ENCODE results near the gene MOK. TPM values are rescaled to one million over a fixed set of nuclear protein-coding genes. Genes with fewer than 3 reads are reported as not detected.

Gene MOK
- total RNA-seq, 1 donor from 2014 or later, result 3.9 TPM

DNA sequence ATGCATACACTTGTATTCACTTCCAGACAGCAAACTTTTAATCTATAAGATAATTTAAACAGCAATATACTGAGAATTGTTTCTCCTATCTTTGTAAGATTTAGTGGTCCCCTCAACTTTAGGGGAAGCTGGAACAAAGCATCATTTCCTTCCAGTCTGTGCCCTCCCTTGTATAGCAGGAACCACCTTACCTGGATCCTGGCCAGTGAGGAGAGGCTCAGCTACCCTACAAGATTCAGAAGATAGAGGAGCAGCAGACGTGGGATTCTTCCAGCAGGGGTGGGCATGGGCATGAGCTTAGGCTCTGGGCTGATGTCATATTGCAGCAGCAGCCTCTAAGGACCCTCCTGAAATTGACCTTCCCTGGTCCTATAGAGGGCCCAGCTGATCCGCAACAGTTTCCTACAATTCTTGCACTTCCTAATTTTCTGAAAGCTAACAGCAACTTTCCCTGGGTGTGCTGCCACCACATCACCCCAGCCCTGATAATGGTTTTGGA is 21.3 kb downstream of the MOK start:
- peak; percentile 49 for DNase-seq

GRCh38 chr14:102282751-102283465 is 22.1 kb downstream of the MOK start:
- no peak for DNase-seq

- DNase-seq, result peak; percentile 56
Measured at GRCh38 chr14:102280376-102280962, 24.5 kb downstream of the MOK start.

DNA sequence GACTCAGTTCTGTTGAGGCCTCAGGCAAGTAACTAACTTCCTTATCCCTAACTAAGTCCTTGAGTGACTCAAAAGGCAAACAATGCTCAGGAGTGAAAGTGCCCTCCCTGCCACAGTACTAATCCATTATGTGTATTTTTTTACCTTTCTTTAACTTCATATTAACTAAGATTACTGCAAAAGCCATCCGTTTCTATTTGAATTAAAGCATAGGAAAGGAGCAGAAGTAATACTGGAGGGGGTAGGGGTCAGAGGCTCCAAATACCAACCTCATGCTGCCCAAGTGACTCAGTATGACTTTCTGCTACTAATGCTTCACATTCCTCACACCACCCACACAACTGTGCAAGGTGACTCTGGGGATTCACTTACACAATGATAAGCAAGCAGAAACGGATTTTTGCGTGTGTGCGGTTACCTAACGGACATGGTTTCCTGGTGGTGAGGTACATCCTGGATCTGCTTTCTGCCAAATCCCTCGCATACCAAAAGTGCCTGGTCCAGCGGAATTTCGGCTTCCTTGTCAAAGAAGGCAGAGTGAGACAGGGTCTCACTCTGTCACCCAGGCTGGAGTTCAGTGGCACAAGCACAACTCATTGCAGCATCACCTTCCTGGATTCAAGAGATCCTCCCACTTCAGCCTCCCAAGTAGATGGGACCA is 25.1 kb downstream of the MOK start:
- peak; percentile 82 for DNase-seq

DNA sequence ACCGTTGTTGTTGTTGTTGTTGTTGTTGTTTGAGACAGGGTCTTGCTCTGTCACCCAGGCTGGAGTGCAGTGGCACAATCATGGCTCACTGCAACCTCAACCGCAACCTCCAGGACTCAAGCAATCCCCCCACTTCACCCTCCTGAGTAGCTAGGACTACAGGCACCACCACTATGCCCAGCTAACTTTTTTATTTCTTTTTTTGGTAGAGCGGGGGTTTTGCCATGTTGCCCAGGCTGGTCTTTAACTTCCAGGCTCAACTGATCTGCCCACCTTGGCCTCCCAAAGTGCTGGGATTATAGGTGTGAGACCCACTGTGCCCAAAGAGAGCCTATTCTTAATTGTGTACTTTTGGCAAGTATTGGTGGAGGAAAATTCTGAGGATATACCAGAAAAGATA is 25.7 kb downstream of the MOK start:
- no peak for DNase-seq

DNA sequence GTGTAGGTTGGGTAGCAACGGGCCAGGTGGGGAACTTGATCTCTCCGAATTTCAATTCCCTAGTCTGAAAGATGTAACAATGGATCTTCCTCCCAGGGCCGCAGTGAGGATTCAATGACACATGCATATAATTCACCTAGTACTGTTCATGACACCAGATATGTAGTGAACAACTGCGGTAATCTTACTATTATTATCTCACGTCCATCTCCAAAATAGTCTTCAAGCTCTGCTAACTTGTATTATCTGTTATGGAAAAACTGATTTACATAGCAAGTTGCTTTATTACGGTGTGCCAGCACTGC is 26.4 kb downstream of the MOK start:
- DNase-seq, result no peak

DNA sequence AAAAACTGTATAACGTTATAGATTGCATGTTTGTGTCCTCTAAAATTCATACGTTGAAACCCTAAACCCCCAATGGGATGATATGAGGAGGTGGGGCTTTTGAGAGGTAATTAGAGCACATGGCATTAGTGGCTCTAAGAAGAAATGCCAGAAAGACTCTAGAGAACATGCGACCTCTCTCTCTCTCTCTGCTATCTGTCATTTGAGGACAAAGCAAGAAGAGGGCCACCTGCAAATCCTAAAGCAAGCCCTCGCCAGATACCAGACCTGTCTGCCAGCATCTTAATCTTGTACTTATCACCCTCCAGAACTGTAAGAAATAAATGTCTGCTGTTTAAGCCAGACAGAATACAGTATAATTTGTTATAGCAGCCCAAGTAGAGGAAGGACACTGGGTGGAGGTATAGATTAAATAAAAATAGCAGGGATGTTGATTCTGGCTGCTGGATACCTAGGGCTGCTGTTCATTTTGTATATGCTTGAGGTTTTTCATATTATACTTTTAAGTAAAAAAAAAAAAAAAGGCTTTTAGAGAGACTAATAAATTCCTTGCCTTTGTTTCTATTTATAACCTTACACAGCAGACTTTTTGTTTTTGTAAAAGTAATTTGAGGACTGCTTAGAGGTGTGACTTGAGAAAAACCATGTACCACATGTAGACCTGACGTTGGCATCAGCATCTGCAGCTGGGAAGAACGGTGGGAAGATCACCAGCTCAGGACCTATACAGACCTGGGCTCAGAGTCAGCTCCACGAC is 26.9 kb downstream of the MOK start:
- no peak for DNase-seq

- DNase-seq, result no peak
Measured at GRCh38 chr14:102275866-102276265, 29.1 kb downstream of the MOK start.

GRCh38 chr14:102272392-102272791 is 32.6 kb downstream of the MOK start:
- no peak for DNase-seq

DNA sequence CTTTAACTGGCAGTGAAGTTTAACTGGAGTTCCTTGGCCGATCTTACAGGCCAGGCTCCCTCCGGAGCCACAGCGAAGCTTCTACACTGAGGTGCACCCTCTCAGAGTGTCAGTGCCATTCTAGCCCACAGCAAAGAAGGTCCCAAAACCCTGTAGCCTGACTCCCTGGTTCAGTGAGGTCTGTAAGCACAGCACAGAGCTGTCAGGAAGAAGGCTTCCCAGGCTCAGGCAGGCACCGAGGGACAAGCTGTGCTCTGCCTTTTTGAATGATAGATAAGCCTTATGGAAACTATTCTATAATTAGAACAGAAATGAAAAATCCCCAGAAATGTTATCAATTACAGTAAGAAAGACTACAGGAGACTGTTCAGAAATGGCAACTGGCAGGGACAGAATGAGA is 40.2 kb downstream of the MOK start:
- DNase-seq, result no peak

DNA sequence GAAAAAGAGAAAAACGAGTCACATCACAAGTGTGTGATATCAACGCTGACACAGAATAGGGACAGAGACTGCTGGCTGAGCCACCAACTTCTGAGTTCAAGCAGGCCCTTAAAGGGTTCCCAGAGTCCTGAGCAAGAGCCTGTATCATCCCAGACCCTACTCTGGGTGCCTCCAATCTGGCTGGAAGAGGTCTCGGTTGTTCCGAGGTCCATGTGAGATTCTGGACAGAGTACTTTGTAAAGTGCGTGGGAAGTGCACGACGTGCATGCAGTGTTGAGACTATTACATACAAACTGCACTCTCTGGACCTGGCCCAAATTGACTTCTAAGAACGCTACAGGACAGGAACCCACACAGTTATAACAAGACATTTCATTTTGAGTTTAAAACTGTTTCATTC is 40.6 kb downstream of the MOK start:
- no peak for DNase-seq

GRCh38 chr14:102262929-102263462 is 42.0 kb downstream of the MOK start:
- peak; percentile 56 for DNase-seq

DNA sequence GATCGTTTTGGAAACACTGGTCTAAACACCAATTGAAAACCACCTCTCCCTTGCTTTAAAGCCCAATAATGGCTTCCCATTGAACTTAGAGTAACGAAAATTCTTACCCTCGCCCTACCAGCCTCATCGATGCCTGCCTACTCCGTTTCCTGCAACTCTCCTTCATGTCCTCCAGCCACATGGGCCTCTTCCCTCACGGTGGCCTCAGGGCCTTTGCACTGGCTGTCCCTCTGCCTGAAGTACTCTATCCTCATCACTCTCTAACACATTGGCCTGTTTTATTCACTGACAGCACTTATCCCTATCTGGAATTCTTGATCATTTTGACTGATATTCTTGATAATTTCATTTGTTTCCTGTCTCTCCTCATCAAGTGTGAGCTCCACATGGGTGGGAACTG is 46.8 kb downstream of the MOK start:
- no peak for DNase-seq

DNA sequence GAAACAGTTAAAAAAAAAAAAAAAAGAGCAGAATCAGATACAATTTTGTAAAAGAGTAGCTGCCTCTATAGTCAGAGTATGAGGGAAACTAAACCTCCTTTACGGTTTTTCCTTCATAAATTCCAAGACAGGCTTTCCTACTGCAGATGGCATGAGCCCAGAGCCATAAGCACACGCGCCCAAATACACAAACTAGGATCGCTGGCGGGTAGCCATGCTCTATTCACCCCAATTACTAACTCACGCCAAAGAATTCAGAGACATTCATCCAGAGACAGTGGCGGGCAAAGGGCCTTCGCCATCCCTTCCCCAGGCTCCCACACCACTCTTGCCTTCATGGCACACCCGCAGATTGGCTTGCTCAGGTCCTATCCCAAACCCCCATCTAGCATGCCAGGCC is 48.2 kb downstream of the MOK start:
- DNase-seq, result no peak

- no peak for DNase-seq
Measured at GRCh38 chr14:102255401-102256190, 49.4 kb downstream of the MOK start.

GRCh38 chr14:102252834-102253801 is 51.8 kb downstream of the MOK start:
- DNase-seq, result no peak

DNA sequence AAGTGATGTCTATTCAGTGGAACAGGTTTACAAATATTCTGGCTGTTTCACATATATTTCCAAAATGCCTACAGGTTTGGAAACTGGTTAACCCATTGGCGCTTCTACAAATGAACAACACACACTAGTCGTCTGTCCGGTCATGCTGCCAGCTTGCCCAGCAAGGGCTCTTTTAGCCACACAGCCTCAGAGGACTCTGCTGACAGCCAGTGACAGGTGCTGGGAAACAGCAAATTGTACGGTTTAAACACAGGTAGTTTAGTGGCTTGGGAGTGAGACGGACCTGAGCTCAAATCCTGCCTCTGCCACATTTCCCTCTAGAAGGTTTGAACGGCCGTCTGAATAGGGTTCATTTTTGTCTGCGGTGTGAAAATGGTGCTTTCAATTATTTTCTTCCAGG is 53.8 kb downstream of the MOK start:
- no peak for DNase-seq

GRCh38 chr14:102250636-102251035 is 54.3 kb downstream of the MOK start:
- DNase-seq, result no peak

DNA sequence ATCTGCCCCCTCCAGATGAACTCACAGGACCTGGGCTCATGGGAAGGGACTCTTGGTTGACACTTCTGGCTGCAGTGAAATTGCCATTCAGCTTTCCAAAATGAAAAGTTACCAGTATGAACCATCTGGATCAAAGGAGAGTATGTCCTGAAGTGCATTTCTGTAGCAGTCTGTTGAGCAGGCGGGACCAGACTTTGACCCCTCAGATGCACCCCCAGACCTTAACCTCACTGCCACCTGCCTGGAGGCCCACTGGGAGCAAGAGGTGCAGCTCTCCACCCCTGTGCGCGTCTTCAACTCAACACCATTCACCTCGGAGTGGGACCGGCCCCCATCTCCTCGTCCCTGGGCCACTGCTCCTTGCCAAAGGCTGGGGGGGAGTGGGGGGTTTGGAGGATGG is 55.0 kb downstream of the MOK start:
- DNase-seq, result no peak

- no peak for DNase-seq
Measured at GRCh38 chr14:102249041-102249440, 55.9 kb downstream of the MOK start.

DNA sequence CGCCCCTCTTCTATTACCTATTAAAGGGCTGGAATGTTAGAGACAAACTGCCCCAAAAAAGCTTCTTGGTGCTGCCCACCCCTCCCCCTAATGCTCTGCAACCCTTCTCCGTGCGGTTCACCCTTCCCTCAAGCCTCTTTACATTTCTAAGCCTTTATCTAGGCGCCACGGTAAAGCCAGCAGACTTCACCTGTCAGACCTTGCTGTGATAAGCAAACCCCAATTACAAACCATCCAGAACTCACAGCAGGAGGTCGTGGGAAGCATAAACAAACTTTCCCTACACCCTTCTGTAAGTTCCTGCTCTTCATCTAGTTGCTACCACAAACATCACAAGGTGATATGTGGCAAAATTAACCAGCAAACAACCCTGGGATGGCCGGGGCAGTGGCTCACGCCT is 56.8 kb downstream of the MOK start:
- DNase-seq, result no peak
